GM12801 (cell line): ENCODE data around the gene TEX264.

Source experiments
- TF ChIP-seq, protein P1 (sequence below): IDR thresholded peaks from one replicate; pipeline ENCODE4 v1.5.1; 2011; ENCODE audit warnings: control low read depth; ENCODE audit not compliant: insufficient read length; ENCODE audit errors: extremely low read depth

TEX264 gene

DNA sequence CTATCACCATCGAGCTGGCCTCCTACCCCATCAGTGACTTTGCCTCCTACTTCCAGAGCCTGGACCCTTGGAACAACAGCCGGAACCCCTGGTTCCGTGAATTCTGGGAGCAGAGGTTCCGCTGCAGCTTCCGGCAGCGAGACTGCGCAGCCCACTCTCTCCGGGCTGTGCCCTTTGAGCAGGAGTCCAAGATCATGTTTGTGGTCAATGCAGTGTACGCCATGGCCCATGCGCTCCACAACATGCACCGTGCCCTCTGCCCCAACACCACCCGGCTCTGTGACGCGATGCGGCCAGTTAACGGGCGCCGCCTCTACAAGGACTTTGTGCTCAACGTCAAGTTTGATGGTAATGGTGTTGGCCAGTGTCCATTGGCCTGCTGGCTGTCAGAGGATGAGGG lies 41.9 kb downstream of the TEX264 start:
- TF ChIP-seq, protein P1, sequence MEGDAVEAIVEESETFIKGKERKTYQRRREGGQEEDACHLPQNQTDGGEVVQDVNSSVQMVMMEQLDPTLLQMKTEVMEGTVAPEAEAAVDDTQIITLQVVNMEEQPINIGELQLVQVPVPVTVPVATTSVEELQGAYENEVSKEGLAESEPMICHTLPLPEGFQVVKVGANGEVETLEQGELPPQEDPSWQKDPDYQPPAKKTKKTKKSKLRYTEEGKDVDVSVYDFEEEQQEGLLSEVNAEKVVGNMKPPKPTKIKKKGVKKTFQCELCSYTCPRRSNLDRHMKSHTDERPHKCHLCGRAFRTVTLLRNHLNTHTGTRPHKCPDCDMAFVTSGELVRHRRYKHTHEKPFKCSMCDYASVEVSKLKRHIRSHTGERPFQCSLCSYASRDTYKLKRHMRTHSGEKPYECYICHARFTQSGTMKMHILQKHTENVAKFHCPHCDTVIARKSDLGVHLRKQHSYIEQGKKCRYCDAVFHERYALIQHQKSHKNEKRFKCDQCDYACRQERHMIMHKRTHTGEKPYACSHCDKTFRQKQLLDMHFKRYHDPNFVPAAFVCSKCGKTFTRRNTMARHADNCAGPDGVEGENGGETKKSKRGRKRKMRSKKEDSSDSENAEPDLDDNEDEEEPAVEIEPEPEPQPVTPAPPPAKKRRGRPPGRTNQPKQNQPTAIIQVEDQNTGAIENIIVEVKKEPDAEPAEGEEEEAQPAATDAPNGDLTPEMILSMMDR = no peak

DNA sequence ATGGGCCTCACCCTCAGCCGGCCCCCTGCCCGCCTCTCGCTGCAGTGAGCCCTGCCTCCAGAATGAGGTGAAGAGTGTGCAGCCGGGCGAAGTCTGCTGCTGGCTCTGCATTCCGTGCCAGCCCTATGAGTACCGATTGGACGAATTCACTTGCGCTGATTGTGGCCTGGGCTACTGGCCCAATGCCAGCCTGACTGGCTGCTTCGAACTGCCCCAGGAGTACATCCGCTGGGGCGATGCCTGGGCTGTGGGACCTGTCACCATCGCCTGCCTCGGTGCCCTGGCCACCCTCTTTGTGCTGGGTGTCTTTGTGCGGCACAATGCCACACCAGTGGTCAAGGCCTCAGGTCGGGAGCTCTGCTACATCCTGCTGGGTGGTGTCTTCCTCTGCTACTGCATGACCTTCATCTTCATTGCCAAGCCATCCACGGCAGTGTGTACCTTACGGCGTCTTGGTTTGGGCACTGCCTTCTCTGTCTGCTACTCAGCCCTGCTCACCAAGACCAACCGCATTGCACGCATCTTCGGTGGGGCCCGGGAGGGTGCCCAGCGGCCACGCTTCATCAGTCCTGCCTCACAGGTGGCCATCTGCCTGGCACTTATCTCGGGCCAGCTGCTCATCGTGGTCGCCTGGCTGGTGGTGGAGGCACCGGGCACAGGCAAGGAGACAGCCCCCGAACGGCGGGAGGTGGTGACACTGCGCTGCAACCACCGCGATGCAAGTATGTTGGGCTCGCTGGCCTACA lies 44.4 kb downstream of the TEX264 start:
- TF ChIP-seq, protein P1 = no peak

DNA sequence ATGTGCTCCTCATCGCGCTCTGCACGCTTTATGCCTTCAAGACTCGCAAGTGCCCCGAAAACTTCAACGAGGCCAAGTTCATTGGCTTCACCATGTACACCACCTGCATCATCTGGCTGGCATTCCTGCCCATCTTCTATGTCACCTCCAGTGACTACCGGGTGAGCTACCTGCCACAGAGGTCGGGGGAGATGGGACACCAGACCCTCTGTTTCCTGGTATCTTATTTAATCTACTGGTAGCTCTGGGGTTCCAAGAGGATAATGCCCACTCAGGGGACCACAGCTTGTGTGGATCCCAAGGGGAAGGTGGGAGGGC lies 44.9 kb downstream of the TEX264 start:
- TF ChIP-seq, protein P1 = no peak

DNA sequence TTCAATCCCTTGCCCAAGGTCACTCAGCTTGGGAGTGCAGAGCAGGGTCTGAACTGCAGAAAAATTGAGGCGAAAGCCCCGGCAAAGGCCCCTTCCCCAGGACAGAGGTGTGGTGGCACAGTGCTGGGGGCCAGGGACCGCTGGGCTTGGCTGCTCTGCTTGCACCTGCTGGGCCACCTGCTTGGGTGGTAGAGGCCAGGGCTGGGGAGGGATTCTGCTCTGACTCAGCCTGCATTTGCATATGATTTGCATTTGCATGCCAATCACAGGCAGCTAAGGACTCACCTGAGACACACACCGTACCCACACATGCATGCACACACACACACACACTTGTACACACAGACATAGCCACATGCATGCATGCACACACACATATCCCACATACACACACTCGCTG lies 45.8 kb downstream of the TEX264 start:
- TF ChIP-seq, protein P1 = no peak

DNA sequence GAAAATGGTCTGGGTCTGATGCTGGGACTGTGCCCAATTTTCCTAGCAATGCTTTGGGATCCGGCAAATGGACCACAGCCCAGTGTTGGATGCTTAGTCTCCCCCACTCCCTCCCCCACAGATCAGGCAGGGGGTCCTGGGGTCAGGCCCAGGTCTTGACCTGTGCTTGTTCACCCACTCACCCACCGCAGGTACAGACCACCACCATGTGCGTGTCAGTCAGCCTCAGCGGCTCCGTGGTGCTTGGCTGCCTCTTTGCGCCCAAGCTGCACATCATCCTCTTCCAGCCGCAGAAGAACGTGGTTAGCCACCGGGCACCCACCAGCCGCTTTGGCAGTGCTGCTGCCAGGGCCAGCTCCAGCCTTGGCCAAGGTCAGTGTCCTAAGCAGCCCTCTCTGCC lies 46.4 kb downstream of the TEX264 start:
- TF ChIP-seq, protein P1 = no peak

DNA sequence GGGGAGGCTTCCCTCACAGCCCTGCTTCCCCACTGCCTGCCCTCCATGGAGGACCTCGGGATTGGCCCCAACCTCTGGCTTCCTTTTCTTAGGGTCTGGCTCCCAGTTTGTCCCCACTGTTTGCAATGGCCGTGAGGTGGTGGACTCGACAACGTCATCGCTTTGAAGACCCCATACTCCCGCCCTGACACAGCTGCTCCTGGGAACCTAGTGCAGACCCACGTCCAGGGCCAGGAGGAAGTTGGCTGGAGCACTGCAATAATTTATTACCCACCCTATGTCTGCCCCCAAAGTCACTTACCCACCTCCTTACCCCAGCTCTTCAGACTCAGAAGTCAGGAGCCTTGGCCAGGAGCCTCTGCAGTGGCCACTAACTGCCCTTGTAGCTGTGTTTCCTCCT lies 46.9 kb downstream of the TEX264 start:
- TF ChIP-seq, protein P1 = no peak

DNA sequence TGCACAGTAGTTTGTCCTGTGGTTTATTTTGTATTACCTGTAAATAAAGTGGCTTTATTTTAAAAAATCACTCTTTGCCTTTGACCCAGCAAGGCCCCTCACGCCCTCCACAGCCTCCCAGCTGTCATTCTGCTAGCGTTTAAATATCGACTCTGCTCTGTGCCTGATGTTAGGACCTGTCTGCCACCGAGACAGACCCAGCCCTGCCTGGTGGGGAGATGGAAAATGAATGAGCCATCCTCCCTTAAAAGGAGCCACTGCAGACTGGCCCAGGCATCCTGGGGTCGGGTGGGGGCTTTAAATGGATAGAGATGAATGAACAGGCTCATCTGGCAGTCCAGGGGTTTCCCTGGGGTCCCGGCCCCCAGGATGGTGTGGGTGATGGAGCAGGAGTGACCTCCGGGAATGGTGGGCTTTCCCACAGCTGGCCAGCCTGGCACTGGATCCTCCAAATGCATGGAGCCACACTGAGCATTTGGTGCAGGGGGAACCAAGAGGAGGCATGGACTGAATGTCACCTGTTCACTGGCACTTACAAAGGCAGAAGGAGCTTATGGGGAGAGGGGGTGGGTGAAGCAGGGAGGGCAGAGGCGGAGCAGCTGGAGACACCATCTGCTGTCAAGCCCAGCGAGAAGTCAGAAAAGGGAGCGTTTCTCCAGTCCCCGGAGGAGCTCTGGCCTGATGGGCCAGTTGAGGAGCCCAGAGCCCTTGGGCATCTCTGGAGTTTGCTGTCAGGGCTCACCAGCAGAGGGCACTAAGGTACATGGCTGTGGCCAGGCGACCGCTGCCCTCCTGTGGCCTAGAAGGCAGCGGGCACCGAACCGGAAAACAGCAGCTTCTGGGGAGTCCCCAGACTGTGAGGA lies 47.7 kb downstream of the TEX264 start:
- TF ChIP-seq, protein P1 = no peak
